Measurements from ENCODE around the gene DUSP10.

GRCh38 chr1:221756830-221757551 lies 15.1 kb upstream of the DUSP10 start:
- no peak for TF ChIP-seq REST (IDR thresholded peaks at IDR 0.05; ENCODE audit: insufficient replicate concordance, low read depth)
- TF ChIP-seq, protein P1, sequence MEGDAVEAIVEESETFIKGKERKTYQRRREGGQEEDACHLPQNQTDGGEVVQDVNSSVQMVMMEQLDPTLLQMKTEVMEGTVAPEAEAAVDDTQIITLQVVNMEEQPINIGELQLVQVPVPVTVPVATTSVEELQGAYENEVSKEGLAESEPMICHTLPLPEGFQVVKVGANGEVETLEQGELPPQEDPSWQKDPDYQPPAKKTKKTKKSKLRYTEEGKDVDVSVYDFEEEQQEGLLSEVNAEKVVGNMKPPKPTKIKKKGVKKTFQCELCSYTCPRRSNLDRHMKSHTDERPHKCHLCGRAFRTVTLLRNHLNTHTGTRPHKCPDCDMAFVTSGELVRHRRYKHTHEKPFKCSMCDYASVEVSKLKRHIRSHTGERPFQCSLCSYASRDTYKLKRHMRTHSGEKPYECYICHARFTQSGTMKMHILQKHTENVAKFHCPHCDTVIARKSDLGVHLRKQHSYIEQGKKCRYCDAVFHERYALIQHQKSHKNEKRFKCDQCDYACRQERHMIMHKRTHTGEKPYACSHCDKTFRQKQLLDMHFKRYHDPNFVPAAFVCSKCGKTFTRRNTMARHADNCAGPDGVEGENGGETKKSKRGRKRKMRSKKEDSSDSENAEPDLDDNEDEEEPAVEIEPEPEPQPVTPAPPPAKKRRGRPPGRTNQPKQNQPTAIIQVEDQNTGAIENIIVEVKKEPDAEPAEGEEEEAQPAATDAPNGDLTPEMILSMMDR (IDR thresholded peaks at IDR 0.05; ENCODE audit: insufficient read depth, low read length): no peak
- no peak for TF ChIP-seq POLR2AphosphoS5 (IDR thresholded peaks at IDR 0.05; ENCODE audit: low read depth)
- TF ChIP-seq GABPA (IDR thresholded peaks at IDR 0.05; ENCODE audit: low read depth): no peak

Data from HL-60 (cell line).